OCI-LY3 (cell line): ENCODE measurements around the gene ESPL1.

ENCODE experiments used
- H2AFZ ChIP-seq: fragments of 200-600, 300-600 bp; shearing (Covaris generic); 2 replicates; pipeline ENCODE4 v1.6.0; 2014; ENCODE audit warnings: antibody characterized with exemption, low read depth, low read length
- H3K27ac ChIP-seq: fragments of 200-600, 300-600 bp; sonication (generic); 2 replicates; pipeline ENCODE4 v1.5.1; 2014; ENCODE audit warnings: mild to moderate bottlenecking, low read length, moderate library complexity, mixed read lengths
- H3K27me3 ChIP-seq: fragments of 200-600, 300-600 bp; sonication (generic); 2 replicates; pipeline ENCODE4 v1.6.1; 2014; ENCODE audit warnings: low read depth, low read length, mixed read lengths
- H3K36me3 ChIP-seq: fragments of 200-600, 300-600 bp; sonication (generic); replicated peaks from 2 replicates; pipeline ENCODE3; 2014; ENCODE audit warnings: low read depth, low read length, mixed read lengths
- H3K4me1 ChIP-seq: fragments of 300-600, 200-600 bp; sonication (generic); 2 replicates; pipeline ENCODE4 v1.6.1; 2014; ENCODE audit warnings: low read length, mixed read lengths
- H3K4me2 ChIP-seq: fragments of 200-600, 300-600 bp; sonication (generic); 2 replicates; pipeline ENCODE4 v1.6.1; 2014; ENCODE audit warnings: low read length, mixed read lengths
- H3K4me3 ChIP-seq: fragments of 300-600, 200-600 bp; sonication (generic); 2 replicates; pipeline ENCODE4 v1.5.1; 2014; ENCODE audit warnings: antibody characterized with exemption, mild to moderate bottlenecking, low read length, moderate library complexity
- H3K79me2 ChIP-seq: fragments of 300-600, 200-600 bp; shearing (Covaris generic); 2 replicates; pipeline ENCODE4 v1.6.1; 2014; ENCODE audit warnings: mild to moderate bottlenecking, low read length, mixed read lengths
- H3K9ac ChIP-seq: fragments of 300-600, 200-600 bp; shearing (Covaris generic); 2 replicates; pipeline ENCODE4 v1.6.0; 2014; ENCODE audit warnings: mild to moderate bottlenecking, low read length, moderate library complexity
- H3K9me3 ChIP-seq: fragments of 200-600, 300-600 bp; shearing (Covaris generic); 2 replicates; pipeline ENCODE4 v1.6.1; 2014; ENCODE audit warnings: low read length, mixed read lengths; ENCODE audit not compliant: insufficient read depth
- H4K20me1 ChIP-seq: fragments of 200-600, 300-600 bp; sonication (generic); 2 replicates; pipeline ENCODE4 v1.6.1; 2016; ENCODE audit warnings: low read length, mixed read lengths; ENCODE audit not compliant: insufficient read depth
- EZH2phosphoT487 ChIP-seq: fragments of 200-600 bp; shearing (Covaris generic); IDR thresholded peaks from 2 replicates; pipeline ENCODE4 v1.6.1; 2018; ENCODE audit warnings: antibody characterized with exemption, mixed run types, low read depth
- TF ChIP-seq, protein P1 (sequence below): fragments of 200-600, 300-600 bp; sonication (generic); IDR thresholded peaks from 2 replicates; pipeline ENCODE4 v1.5.1; 2014; ENCODE audit warnings: antibody characterized with exemption, low read length, low read depth

ESPL1 gene

DNA sequence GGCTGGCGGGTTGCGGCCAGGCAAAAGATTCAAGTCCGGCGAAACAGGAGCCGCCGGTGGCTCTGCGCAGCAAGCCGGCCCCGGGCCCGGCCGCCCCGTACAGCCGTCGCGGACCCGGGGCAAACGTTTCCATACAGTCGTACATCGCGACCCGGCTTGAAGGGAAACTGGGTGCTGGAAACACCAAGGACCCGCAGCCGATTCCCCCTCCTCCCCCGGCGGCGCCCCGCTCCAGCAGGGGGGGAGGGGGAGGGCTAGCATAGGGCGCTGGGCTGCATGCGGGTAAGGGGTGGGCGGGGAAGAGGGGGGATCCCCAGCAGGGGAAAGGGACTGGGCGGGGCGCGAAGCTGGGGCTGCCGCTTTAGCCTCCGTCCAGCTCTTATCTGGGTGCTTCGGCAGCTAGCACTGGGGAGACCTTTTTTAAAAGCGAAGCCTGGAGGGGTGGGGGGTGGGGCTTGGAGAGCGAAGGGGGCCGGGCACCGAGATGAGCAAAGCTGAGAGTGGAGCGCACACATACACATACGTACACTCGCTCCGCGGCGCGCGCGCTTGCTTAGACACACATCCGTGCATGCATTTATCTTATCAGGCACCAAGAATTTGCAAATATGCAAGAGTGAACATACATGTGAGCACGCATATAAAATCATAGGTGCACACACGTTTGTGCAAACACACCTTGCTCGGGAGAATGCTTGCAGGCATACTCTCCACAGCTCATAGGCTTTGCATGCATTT, 48.0 kb upstream of the ESPL1 start:
- H3K79me2 ChIP-seq, result no peaks in the 10 kb centered on the region
- H4K20me1 ChIP-seq, result no peaks in the 10 kb centered on the region
- peak overlapping the region; percentile 41 for H3K27ac ChIP-seq
- H3K9ac ChIP-seq, result peak overlapping the region; percentile 69
- peak overlapping the region; percentile 97 for H3K4me2 ChIP-seq
- H3K4me1 ChIP-seq, result peaks cover 11% of the 10 kb centered on the region
- peaks cover 9% of the 10 kb centered on the region for H3K27me3 ChIP-seq
- peak overlapping the region; percentile 93 for H3K4me3 ChIP-seq
- no peaks in the 10 kb centered on the region for H3K36me3 ChIP-seq
- H3K9me3 ChIP-seq, result no peaks in the 10 kb centered on the region
- H2AFZ ChIP-seq, result peak overlapping the region; percentile 69; the same call in 1 of the 2 replicates
- TF ChIP-seq, protein P1, sequence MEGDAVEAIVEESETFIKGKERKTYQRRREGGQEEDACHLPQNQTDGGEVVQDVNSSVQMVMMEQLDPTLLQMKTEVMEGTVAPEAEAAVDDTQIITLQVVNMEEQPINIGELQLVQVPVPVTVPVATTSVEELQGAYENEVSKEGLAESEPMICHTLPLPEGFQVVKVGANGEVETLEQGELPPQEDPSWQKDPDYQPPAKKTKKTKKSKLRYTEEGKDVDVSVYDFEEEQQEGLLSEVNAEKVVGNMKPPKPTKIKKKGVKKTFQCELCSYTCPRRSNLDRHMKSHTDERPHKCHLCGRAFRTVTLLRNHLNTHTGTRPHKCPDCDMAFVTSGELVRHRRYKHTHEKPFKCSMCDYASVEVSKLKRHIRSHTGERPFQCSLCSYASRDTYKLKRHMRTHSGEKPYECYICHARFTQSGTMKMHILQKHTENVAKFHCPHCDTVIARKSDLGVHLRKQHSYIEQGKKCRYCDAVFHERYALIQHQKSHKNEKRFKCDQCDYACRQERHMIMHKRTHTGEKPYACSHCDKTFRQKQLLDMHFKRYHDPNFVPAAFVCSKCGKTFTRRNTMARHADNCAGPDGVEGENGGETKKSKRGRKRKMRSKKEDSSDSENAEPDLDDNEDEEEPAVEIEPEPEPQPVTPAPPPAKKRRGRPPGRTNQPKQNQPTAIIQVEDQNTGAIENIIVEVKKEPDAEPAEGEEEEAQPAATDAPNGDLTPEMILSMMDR, result no peak

DNA sequence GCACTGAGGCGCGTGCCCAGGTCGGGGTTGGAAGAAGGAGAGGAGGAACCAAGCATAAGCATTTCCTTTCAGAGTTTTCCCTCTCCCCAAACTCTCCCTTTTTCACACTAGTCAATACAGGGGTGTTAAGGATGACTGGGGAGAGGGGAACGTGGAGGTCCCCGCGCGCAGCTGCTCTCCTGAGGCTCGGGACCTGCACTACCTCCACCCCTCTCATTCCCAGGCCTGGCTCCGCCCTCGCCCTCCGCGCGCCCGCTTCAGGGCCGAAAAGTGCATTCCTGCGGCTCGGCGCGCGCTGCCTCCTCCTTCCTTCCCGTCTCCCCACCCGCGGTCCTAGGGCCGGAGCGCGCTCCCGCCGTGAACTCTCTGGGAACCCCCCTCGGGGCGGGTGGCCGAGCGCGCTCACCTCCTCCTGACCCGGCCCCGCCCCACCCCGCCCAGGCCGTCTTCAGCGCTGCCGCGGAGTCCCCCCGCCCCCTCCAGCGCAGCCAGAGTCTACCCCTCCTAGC, 47.4 kb upstream of the ESPL1 start:
- no peaks in the 10 kb centered on the region for H3K9me3 ChIP-seq
- H4K20me1 ChIP-seq, result no peaks in the 10 kb centered on the region
- peak overlapping the region; percentile 93 for H3K9ac ChIP-seq
- peaks cover 11% of the 10 kb centered on the region for H3K4me1 ChIP-seq
- no peak for TF ChIP-seq EZH2phosphoT487
- H3K4me3 ChIP-seq, result peak overlapping the region; percentile 93
- H3K36me3 ChIP-seq, result no peaks in the 10 kb centered on the region
- H3K27ac ChIP-seq, result peak overlapping the region; percentile 84
- H3K27me3 ChIP-seq, result peaks cover 9% of the 10 kb centered on the region
- H2AFZ ChIP-seq, result peak overlapping the region; percentile 69; the same call in 1 of the 2 replicates
- H3K4me2 ChIP-seq, result peak overlapping the region; percentile 97
- no peaks in the 10 kb centered on the region for H3K79me2 ChIP-seq

DNA sequence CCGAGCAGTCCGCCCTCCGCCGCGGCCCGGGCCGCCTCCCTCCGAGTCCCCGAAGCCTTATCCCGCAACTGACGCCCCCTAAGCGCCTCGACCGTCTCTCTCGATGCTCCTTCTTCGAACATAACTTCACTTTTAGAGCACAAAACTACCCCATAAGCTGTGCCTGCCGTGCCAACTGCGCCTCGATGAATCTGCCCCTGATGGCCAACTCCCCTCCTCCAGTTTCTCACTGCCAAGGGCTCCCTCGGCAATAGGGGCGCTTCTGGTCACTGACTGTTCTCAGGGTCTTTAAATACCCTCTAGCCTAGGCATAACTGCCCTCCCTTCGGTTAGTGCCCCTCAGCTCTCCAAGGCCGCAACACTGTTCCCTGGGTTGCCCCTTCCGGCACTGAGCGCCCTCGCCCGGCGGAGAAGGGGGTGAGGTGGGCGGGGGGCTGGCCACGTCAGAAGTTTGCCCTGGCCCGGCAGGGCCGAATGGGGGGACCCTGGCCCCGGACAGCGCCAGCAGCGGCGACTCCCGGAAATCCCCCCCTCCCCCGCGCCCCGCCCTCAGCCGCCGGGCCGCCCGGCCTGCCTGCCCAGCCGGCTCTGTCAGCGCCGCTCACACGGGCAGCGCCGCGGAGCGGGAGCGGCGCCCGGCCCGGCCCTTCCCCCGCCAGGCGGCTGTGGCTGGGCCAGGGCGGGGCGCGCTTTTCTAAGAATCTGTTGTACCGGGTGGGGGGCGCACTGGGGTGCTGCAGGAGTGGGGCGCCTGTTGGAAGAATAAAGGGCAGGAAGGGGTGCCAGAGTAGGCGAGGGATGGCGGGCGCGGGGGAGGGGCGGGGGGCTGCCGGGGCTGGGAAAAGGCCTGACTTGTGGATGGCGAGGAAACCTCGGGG, 46.7 kb upstream of the ESPL1 start:
- H2AFZ ChIP-seq, result peak overlapping the region; percentile 54; the same call in 1 of the 2 replicates
- peaks cover 9% of the 10 kb centered on the region for H3K27me3 ChIP-seq
- no peaks in the 10 kb centered on the region for H3K9me3 ChIP-seq
- no peaks in the 10 kb centered on the region for H4K20me1 ChIP-seq
- H3K9ac ChIP-seq, result peak overlapping the region; percentile 93
- H3K27ac ChIP-seq, result peak overlapping the region; percentile 84
- no peak for TF ChIP-seq EZH2phosphoT487
- TF ChIP-seq, protein P1, result peak; percentile 46
- no peaks in the 10 kb centered on the region for H3K36me3 ChIP-seq
- H3K4me1 ChIP-seq, result peaks cover 11% of the 10 kb centered on the region
- H3K79me2 ChIP-seq, result no peaks in the 10 kb centered on the region
- H3K4me3 ChIP-seq, result peak overlapping the region; percentile 93
- peak overlapping the region; percentile 97 for H3K4me2 ChIP-seq

DNA sequence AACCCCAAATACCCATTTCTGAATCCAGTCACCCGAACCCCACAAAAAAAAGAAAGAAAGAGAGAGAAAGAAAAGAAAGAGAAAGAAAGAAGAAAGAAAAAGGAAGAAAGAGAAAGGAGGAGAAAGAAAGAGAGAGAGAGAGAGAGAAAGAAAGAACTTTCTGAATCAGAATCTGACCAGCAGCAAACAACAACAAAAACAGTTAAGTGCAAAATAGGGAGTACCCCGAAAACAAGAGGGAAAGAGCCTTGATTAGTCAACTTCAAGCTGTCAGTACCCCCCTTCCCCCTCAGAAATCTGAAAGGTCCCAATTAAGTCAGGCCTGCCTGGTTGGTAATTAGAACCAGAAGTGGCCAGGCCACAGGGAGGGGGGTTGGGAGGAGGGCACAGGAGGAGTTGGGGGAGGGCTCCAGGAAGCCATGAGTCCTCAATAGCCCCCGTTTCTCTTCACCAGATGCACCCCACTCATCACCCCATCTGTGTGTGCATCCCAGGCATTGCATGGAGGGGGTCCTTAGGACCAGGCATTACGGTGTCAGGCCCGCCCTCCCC, 45.9 kb upstream of the ESPL1 start:
- no peak overlapping the region for H3K27ac ChIP-seq
- H3K9me3 ChIP-seq, result no peaks in the 10 kb centered on the region
- peak overlapping the region; percentile 93 for H3K4me3 ChIP-seq
- H3K27me3 ChIP-seq, result peaks cover 9% of the 10 kb centered on the region
- H3K36me3 ChIP-seq, result no peaks in the 10 kb centered on the region
- peak overlapping the region; percentile 97 for H3K4me2 ChIP-seq
- H4K20me1 ChIP-seq, result no peaks in the 10 kb centered on the region
- no peaks in the 10 kb centered on the region for H3K79me2 ChIP-seq
- H2AFZ ChIP-seq, result no peak overlapping the region
- H3K9ac ChIP-seq, result peak overlapping the region; percentile 93
- H3K4me1 ChIP-seq, result peaks cover 11% of the 10 kb centered on the region
- no peak for TF ChIP-seq EZH2phosphoT487
- TF ChIP-seq, protein P1, result no peak
